Fibroblast of lung (primary cell): ENCODE measurements around the gene PSG1.
"Not testable (repeated sequence)": the region's sequence is repeated elsewhere in the genome, so short reads cannot be mapped to it uniquely, and the experiment has no call there.

Experiments used
- EZH2 ChIP-seq: IDR thresholded peaks from 2 replicates; pipeline ENCODE4 v1.5.1; 2012; ENCODE audit warnings: low read length, control low read depth, mild to moderate bottlenecking; ENCODE audit errors: missing control alignments
- TF ChIP-seq, protein P1 (sequence below), 2 donors: IDR thresholded peaks in 1 of 2; conservative IDR thresholded peaks in 1 of 2; 1 replicate in 1 of 2; 2 replicates in 1 of 2; pipeline ENCODE4 v1.5.1; 2011 to 2012; ENCODE audit warnings: low read length in 2 of 2, control low read depth in 1 of 2, inconsistent platforms in 1 of 2, low read depth in 1 of 2, mild to moderate bottlenecking in 1 of 2

DNA sequence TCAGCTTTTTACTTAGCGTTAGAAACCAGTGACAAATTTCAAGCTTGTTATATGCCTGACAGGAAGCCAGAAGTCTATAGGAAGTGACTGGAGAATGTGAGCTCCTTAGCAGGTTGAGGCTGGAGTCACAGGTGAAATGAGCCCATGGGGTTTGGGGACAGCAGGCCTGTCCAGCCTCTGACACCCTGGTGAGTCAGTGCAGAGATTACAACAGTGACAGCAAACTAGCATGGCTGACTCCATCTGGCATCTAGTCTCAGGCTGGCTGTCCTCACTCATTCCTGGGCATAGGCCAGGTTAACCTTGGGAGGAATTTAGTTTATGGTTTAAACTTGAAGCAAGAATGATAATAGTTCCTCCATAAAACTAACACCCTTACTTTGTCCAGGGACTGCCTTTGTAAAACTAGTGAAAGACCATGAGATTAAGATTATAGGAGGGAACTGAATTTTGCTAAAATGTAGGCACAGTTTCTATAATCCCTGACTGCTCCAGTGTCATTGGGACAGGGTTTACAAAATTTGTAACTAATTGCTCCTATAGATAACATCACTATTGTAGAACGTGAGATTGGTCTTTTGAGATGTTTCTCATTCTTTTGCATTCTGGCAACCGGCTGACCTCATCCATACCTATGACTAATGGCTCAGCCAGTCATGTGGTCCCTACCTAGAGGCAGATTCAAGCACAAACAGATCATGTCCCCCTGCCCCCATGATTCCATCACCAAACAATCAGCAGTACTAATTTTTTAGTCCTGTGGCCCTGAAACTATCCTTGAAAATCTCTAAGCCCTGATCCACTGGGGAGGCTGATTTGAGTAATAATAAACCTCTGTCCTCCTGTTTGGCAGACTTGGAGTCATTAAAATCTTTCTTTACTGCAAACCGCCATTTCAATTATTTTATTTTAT, 4.4 kb downstream of the PSG1 start:
- TF ChIP-seq, protein P1, sequence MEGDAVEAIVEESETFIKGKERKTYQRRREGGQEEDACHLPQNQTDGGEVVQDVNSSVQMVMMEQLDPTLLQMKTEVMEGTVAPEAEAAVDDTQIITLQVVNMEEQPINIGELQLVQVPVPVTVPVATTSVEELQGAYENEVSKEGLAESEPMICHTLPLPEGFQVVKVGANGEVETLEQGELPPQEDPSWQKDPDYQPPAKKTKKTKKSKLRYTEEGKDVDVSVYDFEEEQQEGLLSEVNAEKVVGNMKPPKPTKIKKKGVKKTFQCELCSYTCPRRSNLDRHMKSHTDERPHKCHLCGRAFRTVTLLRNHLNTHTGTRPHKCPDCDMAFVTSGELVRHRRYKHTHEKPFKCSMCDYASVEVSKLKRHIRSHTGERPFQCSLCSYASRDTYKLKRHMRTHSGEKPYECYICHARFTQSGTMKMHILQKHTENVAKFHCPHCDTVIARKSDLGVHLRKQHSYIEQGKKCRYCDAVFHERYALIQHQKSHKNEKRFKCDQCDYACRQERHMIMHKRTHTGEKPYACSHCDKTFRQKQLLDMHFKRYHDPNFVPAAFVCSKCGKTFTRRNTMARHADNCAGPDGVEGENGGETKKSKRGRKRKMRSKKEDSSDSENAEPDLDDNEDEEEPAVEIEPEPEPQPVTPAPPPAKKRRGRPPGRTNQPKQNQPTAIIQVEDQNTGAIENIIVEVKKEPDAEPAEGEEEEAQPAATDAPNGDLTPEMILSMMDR (conservative IDR thresholded peaks at IDR 0.05 in 1 of 2, IDR thresholded peaks at IDR 0.05 in 1 of 2; ENCODE audit: low read depth in 1 of 2, low read length in 2 of 2) = not testable (repeated sequence)
- TF ChIP-seq EZH2 = not testable (repeated sequence)
